GM18909 (cell line): ENCODE data around the gene SPG7.

Source experiments
- ATAC-seq: cut with Tn5 transposase; IDR thresholded peaks from one replicate; pipeline ENCODE4 v1.9.1; 2021; ENCODE audit warnings: mild to moderate bottlenecking; ENCODE audit not compliant: unreplicated experiment, poor library complexity

SPG7 gene

DNA sequence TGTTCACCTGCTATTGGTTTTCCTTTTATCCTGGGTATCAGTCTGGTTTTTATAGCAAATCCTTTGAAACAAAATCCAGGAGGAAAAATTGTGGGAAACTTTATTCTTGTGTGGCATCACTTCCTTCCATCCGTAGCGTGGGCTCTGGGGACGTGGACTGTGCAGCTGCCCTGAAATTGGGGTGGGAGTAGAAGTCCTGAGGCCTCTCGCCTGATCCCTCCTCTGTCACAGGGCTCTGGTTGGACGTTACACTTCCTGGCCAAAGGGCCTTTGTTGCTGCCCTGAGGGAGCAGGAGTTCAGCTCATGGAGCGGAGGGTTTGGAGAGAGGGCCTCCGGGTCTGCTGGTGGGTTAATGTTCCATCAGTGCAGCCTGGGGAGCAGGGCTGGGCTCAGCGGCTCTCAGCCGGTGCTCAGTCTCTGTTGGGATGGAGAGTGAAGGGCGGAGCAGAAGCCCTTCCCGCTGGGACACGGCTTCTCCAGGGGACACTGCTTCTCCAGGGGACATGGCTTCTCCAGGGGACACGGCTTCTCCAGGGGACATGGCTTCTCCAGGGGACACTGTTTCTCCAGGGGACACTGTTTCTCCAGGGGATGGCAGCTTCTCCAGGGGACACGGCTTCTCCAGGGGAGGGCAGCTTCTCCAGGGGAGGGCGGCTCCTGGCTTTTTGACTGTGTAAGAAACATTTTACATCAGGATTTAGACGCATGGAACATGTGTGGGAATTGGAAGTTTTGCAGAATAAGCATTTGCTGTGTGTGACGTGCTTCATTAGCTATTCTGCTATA is 37.0 kb downstream of the SPG7 start:
- ATAC-seq = no peak

DNA sequence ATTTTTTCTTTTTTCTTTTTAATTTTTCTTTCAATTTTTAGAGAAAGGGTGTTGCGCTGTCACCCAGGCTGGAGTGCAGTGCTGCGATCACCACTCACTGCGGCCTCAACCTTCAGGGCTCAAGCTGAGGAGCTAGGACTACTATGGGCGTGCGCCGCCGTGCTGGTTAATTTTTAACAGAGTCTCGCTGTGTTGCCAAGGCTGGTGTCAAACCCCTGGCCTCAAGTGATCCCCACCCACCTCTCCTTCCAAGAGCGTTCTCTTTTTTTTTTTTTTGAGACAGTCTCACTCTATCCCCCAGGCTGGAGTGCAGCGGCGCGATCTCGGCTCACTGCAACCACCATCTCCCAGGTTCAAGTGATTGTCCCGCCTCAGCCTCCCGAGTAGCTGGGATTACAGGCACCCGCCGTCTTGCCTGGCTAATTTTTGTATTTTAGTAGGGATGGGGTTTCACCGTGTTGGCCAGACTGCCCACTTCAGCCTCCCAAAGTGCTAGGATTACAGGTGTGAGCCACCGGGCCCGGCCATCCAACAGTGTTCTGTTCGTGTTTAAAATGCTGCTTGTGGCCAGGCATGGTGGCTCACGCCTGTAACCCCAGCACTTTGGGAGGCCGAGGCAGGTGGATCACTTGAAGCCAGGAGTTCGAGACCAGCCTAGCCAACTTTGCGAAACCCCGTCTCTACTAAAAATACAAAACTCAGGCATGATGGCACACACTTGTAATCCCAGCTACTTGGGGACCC is 37.8 kb downstream of the SPG7 start:
- no peak for ATAC-seq

DNA sequence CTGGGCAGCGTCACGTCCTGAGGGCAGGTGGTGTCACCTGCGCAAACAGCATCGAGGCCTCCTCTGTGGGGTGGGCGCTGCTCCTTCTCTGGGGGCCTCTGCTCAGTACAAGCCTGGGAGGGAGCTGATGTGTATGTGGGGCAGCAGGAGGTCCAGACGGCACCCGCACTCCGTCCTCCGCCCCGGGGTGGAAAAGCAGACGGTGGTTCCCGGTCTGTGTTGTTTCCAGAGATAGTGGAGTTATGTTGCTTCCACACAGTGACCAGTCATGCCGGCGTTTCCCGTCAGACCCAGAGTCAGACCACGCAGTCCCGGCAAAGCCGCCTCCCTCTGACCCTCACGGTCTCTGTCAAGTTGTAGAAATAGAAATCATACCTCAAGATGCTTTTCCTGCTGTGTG is 38.6 kb downstream of the SPG7 start:
- ATAC-seq = no peak

DNA sequence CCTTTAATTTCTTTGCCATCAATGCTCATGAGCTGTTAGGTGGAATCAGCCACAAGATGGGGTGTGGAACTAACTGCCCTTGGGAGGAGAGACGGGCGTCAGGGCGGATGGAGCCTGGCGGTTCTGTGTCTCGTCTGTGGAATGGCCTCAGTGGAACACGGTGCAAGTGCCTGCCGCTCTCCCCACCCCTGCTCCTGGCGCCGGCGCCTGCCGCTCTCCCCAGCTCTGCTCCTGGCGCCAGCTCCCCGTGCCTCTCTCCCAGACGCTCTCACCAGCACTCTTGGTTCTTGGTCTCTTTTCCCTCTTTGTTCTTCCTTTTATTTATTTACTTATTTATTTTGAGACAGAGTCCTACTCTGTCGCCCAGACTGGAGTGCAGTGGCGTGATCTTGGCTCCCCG is 39.1 kb downstream of the SPG7 start:
- ATAC-seq = no peak

DNA sequence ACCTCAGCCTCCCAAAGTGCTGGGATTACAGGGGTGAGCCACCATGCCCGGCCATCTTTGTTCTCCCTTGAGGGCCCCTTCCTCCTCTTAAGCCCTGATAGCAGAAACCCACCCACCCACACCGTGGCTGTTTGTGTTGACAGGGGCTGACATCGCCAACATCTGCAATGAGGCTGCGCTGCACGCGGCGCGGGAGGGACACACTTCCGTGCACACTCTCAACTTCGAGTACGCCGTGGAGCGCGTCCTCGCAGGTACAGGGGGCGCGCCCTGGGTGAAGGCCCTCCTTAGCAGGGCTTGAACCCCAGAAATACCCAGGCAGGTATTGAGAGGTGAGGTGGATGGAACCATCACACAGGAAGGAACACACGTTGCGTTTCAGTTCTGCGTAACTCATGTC is 39.7 kb downstream of the SPG7 start:
- ATAC-seq = no peak

DNA sequence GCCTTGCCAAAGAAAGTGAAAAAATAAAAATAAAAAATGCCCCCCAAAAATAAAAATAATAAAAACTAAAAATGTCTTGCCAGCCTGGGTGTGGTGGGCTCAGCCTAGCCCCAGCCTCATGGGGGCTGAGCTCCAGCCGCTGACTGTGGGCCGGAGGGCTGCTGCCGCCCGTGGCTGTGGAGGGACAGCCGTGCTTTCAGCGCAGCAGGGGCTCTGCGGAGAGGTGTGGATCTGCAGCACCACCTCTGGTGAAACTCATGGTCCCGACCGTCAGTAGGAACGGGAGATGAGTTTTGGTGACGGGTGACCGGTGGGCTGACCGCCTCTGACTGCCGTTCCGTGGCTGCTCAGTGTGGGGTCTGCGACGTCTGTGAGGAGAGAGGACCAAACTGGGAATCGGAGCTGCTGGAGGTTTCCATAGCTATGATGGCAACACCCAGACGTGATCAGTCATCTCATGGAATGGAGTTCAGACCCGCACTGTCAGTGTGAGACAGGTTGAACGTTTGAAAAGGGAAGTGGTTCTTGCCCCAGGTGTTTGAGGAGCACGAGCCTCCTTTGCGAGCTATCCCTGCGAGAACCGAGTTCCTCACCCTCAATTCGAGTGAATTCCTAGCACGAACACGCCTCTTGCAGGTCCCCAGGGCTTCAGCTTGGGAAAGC is 40.3 kb downstream of the SPG7 start:
- no peak for ATAC-seq

DNA sequence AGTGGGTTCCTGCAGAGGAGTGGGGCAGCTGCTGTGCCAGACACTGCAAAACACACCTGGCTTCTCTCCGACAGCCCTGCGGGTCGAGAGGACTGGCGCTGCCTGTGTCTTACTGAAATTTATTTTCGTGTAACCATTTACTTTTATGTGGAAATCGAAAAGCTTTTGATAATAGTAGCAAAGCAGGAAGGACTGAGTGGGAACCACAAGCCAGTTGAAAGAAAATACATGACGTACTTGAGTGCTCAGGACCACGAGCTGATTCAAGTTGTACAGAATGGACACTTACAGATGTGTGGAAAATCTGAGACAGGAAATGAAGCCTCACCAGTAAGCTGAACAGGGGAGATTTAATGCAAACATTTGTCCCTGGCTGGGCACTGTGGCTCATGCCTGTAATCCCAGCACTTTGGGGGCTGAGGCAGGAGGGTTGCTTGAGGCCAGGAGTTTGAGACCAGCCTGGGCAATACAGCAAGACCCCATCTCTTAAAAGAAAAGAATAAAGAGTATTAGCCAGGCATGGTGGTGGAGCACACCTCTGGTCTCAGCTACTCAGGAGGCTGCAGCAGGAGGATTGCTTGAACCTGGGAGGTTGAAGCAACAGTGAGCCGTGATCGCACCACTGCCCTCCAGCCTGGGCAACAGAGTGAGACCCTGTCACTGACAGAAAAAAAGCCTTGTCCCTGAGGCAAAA is 41.0 kb downstream of the SPG7 start:
- no peak for ATAC-seq

DNA sequence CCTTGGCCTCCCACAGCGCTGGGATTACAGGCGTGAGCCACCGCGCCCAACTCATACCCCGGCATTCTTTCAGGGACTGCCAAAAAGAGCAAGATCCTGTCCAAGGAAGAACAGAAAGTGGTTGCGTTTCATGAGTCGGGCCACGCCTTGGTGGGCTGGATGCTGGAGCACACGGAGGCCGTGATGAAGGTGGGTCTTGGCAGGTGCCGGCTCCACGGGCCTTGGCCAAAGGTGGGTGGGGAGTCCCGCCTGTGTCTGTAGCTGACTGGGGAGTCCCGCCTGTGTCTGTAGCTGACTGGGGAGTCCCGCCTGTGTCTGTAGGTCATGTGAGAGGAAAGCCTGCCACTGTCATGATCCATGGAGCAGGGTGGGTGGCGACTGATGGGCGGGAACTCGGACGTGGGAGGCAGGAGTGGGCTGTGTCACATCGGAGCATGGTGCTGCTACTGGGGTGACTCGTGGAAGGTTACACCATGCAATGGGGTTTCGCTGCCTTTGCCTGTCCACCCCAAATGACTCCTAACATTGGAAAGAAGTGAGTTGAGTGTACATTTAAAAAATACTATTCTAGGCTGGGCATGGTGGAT is 42.3 kb downstream of the SPG7 start:
- no peak for ATAC-seq

DNA sequence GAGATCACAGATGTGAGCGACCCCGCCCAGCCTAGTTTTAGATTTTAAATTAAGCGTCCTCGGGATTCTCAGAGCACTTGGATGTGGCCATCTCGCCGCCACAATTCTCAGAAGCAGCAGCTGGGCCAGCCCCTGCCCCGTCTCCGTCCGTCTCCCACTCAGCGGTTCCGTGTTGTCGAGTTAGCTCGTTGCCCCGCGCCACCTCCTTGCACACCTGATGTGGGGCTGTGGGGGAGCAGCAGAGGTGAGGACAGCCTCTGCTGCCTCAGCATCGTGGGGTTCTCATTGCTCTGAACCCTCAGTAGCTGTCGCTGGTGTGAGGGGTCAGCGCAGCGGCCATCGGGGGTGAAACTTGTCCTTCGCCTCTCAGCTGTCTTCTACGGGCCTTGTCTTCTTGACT is 44.1 kb downstream of the SPG7 start:
- no peak for ATAC-seq

DNA sequence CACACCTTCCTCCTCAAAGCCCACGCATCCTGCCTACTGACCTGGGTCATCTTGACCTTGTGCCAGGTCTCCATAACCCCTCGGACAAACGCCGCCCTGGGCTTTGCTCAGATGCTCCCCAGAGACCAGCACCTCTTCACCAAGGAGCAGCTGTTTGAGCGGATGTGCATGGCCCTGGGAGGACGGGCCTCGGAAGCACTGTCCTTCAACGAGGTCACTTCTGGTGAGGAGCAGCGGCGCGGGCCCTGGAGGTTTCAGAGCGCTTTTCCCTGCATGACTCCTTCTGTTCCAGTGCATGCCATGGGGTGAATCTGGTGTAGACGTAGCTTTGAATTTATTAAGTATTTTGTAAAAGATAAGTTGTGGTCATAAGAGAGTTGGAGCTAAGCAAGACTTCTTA is 44.7 kb downstream of the SPG7 start:
- no peak for ATAC-seq

DNA sequence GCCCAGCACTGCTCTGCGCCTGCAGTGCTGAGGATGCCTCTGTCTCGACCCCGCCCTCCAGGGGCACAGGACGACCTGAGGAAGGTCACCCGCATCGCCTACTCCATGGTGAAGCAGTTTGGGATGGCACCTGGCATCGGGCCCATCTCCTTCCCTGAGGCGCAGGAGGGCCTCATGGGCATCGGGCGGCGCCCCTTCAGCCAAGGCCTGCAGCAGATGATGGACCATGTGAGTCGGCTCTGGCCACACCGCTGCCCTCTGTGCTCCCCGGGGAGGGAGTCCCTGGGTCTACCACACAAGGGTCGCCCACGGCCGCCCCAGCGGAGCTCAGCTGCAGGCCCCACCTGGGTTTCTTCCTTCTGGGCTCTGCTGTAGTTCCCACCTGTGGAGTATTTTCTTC is 45.5 kb downstream of the SPG7 start:
- ATAC-seq = no peak

DNA sequence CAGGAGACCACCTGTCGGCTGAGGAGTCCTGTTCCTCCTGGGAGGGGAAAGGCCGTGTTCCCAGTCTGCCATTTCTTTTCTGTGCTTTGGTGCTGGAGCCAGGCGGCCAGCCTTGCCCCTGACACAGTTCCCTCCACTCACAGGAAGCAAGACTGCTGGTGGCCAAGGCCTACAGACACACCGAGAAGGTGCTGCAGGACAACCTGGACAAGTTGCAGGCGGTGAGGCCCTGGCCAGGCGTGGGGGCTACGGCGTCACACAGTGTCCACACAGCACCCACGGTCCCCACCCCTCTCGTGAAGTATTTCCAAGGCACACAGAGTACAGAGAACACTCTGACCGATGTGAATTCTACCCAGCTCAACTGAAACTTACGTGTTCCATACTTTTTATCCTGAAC is 46.1 kb downstream of the SPG7 start:
- ATAC-seq = no peak

DNA sequence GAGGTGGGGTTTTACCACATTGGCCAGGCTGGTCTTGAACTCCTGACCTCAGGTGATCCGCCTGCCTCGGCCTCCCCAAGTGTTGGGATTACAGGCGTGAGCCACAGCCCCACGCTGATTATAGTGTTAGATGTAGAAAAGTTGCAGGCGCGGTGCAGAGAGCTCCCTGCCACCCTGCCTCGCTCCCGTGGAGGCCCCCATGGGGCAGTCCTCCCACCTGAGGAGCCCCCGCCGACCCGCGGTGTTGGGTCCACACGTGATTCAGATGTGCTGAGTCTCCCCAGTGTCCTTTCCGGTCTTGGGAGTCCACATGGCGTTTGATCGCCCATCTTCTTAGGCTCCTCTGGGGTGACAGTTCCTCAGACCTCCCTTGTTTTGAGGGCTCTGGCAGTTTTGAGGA is 47.1 kb downstream of the SPG7 start:
- no peak for ATAC-seq

DNA sequence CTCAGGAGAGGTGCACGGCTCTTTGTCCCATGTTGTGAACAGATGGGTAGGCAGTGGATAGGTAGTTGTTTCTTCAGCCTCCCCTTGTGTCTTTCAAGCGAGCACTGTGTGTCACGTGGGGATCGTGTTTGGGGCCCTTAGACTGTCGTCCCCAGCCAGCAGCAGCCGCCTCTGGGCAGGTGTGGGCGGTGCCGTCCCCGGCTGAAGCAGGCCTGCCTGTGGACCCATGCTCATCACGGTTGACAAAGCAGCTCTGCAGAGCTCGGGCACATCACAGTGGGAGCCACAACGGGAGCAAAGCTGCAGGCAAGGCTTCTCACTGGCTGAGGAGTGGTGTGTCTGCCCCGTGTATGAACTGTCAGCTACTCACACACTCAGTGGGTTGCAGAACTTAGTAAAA is 47.6 kb downstream of the SPG7 start:
- no peak for ATAC-seq

DNA sequence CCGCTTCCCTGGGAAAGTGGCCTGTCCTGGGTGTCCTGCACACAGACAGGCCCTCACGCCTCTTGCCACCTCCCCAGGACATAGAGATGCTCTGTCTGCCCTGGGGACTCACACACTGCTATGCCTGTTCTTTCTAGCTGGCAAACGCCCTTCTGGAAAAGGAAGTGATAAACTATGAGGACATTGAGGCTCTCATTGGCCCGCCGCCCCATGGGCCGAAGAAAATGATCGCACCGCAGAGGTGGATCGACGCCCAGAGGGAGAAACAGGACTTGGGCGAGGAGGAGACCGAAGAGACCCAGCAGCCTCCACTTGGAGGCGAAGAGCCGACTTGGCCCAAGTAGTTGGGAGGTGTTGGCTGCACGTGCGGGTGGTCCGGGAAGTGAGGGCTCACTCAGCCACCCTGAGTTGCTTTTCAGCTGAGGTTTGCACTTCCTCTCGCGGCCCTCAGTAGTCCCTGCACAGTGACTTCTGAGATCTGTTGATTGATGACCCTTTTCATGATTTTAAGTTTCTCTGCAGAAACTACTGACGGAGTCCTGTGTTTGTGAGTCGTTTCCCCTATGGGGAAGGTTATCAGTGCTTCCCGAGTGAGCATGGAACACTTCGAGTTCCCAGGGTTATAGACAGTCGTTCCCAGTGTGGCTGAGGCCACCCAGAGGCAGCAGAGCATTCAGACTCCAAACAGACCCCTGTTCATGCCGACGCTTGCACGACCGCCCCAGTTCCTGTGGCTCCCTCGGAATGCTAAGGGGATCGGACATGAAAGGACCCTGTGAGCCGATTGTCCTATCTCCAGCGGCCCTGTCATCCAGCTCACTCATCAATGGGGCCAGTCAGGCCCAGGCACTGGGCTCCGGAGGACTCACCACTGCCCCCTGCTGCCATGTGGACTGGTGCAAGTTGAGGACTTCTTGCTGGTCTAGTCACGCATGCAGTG is 48.8 kb downstream of the SPG7 start:
- no peak for ATAC-seq

DNA sequence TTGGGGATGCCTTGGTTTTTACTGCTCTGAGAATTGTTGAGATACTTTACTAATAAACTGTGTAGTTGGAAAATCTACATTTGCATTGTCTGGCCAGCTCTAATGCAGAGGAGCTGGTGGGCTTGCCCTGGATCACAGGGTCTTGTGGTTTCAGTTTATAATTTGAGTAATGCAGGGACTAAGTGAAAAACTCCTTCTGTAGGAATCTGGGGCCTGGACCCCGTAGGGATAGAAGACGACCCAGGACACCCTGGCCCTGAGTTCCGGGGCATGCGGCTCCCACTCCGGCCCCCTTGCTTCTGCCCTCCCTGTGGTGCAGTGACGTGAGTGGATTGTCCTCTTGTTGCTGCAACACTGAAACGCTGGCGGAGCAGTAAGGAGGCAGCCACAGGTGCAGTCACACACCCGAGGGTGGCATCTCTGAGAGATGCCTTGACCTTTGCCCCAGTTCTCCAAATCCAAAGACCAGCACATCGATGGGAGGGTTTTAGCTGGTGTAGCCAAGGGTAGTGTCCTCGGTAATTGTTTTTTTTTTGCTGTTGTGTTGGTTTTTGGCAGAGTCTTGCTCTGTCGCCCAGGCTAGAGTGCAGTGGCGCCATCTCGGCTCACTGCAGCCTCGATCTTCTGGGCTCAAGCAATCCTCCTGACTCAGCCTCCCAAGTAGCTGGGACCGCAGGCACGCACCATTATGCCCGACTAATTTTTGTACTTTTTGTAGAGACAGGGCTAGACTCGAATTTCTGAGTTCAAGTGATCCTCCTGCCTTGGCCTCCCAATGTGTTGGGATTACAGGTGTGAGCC is 49.7 kb downstream of the SPG7 start:
- no peak for ATAC-seq

DNA sequence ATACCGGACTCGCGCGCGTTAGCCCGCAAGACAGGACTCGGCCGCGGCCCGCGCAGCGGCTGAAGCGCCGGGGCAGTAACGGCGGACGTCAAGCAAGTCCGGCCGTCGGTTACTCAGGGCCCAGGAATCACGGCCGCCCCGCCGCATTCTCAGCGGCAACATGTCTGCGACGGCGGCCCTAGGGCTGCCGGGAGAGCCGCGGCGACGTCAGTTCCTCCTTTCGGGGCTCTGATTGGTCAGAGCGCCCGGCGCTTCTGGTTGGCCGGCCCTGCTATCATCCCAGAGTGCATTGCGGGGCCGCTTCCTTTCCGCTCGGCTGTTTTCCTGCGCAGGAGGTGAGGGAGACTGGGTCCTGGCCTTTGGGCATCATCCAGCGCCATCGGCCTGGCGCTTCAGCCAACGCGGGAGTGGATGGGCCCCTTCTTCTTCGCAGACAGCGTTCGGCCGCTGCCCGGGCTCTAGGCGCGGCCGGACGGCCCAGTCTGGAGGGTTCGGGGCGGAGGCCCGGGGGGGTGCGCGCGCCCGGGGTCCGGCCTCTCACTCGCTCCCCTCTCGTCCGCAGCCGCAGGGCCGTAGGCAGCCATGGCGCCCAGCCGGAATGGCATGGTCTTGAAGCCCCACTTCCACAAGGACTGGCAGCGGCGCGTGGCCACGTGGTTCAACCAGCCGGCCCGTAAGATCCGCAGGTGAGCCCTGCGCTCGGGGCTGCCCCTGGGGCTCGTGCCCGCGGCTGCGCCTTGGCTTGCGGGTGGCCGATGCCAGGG is 52.4 kb downstream of the SPG7 start, which contains the start of gene RPL13:
TSS of gene RPL13 (plus strand) at position 305 of the 764 bp plus-strand sequence. CDS start at position 583, 278 bp downstream.
- peak; percentile 86 for ATAC-seq
